Body of pancreas (tissue), 4 donors: Measurements from ENCODE around the gene LMO7. TPM values are rescaled to one million over a fixed set of nuclear protein-coding genes. Genes with fewer than 3 reads are reported as not detected.

ENCODE experiments used
- ATAC-seq: fragments of 150-250 bp; one replicate; pipeline ENCODE4 v1.9.1; 2016
- DNase-seq, 4 donors: peaks; one replicate each; pipeline ENCODE4 v3.0.0-alpha.2; 2019
- H3K27ac ChIP-seq, 4 donors: fragments of 200-600 bp; sonication (generic); 1 replicate in 3 of 4; 2 replicates in 1 of 4; pipeline versions ENCODE4 v1.5.1 to v1.6.1; 2016 to 2019; ENCODE audit warnings: mild to moderate bottlenecking in 1 of 4, mixed read lengths in 1 of 4, moderate library complexity in 1 of 4
- H3K27me3 ChIP-seq, 2 donors: fragments of 200-600 bp; sonication (generic); one replicate each; pipeline ENCODE4 v1.6.0; 2016; ENCODE audit warnings: mild to moderate bottlenecking in 1 of 2
- H3K36me3 ChIP-seq, 2 donors: fragments of 200-600 bp; sonication (generic); replicated peaks in 1 of 2; 2 replicates each; pipeline ENCODE4 v1.5.1; 2016; ENCODE audit warnings: low read depth in 2 of 2; ENCODE audit not compliant: insufficient read depth in 1 of 2
- H3K4me1 ChIP-seq: fragments of 200-600 bp; sonication (generic); one replicate; pipeline ENCODE4 v1.6.0; 2016
- H3K4me3 ChIP-seq, 2 donors: fragments of 200-600 bp; sonication (generic); 1 replicate in 1 of 2; 2 replicates in 1 of 2; pipeline ENCODE4 v1.5.1; 2016 to 2019
- H3K9me3 ChIP-seq, 3 donors: fragments of 200-600 bp; sonication (generic); 1 replicate in 2 of 3; 2 replicates in 1 of 3; pipeline ENCODE4 v1.5.1; 2016
- POLR2A ChIP-seq, 3 donors: fragments of 450-650 bp; IDR thresholded peaks; one replicate each; pipeline ENCODE4 v1.6.1; 2016; ENCODE audit warnings: antibody characterized with exemption in 3 of 3, mild to moderate bottlenecking in 2 of 3
- WGBS, 2 donors: methylation state at CpG; one replicate each; pipeline ENCODE4 v1.1.5; 2017; 5-methylcytosine and 5-hydroxymethylcytosine counted together
- intact Hi-C: fragments of 100-400 bp; cut with DNase I; formaldehyde crosslinking; loops from one replicate; pipeline ENCODE4 v1.15.1; 2023
- total RNA-seq, 2 donors: library from RNA; depleted of rRNA; stranded (reverse); fragments of >200 nt; gene quantifications; one replicate each; pipeline ENCODE4 v1.1.0, GENCODE V29; 2016
- TF ChIP-seq, protein P1 (sequence below), 7 experiments: fragments of 450-650 bp in 4 of 7; fragments of 200-600 bp in 3 of 7; sonication (generic) in 3 of 7; IDR thresholded peaks; one replicate each; pipeline ENCODE4 v1.5.1; 2016 to 2019; ENCODE audit warnings: antibody characterized with exemption in 7 of 7

The LMO7 gene
- total RNA-seq, 2 donors from 2014 or later, result 50.6 to 56.0 TPM

DNA sequence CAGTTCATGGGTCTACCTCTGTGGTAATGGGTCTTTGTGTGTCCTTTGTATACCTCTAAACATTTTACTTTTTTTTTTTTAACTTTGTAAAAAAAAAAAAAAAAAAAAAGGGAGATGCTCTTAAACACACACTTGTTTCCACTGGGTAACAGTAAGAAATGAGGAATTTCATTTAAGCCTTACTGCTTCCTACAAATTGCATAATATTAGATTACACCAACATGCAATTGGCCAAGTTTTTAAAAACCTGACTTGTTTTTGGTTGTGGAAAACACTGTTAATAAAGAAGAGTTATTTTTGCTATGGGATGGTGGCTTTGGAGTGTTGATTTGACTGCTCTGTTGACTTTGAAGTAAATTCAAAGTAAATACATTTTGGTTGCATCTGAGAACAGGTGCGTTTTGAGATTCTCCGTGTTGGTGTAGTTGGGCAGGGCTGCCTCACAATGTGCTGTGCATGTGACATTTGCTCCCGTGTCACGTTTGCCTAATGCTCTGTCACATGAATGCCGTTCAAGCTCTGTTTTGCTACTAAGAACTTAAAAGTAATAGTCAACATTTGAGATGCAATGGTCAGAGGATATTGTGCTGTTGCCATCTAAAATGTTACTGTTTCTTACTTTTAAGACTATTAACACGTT, 202.4 kb downstream of the LMO7 start:
- H3K4me1 ChIP-seq, result peaks cover 15% of the 10 kb centered on the region
- intact Hi-C loops, result no loop called here
- TF ChIP-seq POLR2A (IDR thresholded peaks at IDR 0.05), result no peak
- TF ChIP-seq, protein P1, sequence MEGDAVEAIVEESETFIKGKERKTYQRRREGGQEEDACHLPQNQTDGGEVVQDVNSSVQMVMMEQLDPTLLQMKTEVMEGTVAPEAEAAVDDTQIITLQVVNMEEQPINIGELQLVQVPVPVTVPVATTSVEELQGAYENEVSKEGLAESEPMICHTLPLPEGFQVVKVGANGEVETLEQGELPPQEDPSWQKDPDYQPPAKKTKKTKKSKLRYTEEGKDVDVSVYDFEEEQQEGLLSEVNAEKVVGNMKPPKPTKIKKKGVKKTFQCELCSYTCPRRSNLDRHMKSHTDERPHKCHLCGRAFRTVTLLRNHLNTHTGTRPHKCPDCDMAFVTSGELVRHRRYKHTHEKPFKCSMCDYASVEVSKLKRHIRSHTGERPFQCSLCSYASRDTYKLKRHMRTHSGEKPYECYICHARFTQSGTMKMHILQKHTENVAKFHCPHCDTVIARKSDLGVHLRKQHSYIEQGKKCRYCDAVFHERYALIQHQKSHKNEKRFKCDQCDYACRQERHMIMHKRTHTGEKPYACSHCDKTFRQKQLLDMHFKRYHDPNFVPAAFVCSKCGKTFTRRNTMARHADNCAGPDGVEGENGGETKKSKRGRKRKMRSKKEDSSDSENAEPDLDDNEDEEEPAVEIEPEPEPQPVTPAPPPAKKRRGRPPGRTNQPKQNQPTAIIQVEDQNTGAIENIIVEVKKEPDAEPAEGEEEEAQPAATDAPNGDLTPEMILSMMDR (IDR thresholded peaks at IDR 0.05), result no peak
- H3K4me3 ChIP-seq, result no peak overlapping the region
- H3K9me3 ChIP-seq, result no peaks in the 10 kb centered on the region
- H3K27me3 ChIP-seq, result no peaks in the 10 kb centered on the region
- H3K36me3 ChIP-seq, result peaks cover 0 to 10% of the 10 kb centered on the region in 2 donors
- DNase-seq (no peak), ATAC-seq (no peak)
- WGBS, 2 donors, result 65 to 68% methylated on average over 6 of the region's 6 CpGs
- H3K27ac ChIP-seq, result no peak overlapping the region

DNA sequence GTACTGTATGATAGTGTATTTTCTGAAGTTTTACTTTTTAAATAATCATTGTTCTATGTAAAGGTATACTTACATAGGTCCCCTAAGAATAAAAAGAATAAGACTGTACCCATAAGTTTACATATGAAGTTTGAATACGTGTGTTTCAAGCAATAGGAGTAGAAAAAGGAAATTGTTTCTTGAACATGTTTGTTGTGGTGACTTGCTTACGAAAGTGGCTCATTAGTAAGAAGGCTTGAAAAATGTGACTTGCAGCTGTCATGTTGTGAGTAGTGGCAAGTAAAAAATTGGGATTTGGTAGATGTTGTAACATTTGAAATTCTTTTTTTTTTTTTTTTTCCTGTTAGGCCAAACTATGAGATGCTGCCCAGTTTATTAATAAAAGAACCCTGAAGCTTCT, 203.3 kb downstream of the LMO7 start:
- Histone ChIP-seq H3K27ac (no peak overlapping the region), H3K9me3 (no peaks in the 10 kb centered on the region), H3K4me1 (peaks cover 15% of the 10 kb centered on the region), H3K27me3 (no peaks in the 10 kb centered on the region), H3K36me3 (peaks cover 0 to 10% of the 10 kb centered on the region in 2 donors), H3K4me3 (no peak overlapping the region)
- intact Hi-C loops, result no loop called here
- TF ChIP-seq, protein P1 (IDR thresholded peaks at IDR 0.05), result no peak
- no peak for TF ChIP-seq POLR2A (IDR thresholded peaks at IDR 0.05)
- ATAC-seq (no peak), DNase-seq (no peak)
- WGBS, 2 donors, result 86 to 88% methylated on average over 2 of the region's 2 CpGs

DNA sequence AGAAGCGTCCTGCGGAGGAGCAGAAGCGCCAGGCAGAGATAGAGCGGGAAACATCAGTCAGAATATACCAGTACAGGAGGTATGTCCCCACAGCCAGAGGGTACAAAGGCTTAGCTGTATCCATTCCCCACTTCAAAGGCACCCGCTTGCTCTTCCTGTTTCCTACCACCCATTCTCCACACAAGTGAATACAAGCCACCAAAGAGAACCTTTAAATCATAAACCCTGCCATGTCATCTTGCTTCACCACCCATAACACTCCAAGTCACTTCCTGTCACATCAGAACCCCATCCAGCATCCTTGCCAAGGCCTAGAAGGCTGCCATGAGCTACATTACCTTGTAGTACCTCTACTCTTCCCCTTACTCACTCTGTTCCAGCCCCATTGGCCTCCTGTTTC, 205.8 kb downstream of the LMO7 start:
- peaks cover 4% of the 10 kb centered on the region for H3K4me1 ChIP-seq
- ATAC-seq (no peak), DNase-seq (no peak)
- no peaks in the 10 kb centered on the region for H3K27me3 ChIP-seq
- 96 to 98% methylated on average over 5 of the region's 5 CpGs for WGBS, 2 donors
- no peak overlapping the region for H3K4me3 ChIP-seq
- TF ChIP-seq, protein P1 (IDR thresholded peaks at IDR 0.05), result no peak
- TF ChIP-seq POLR2A (IDR thresholded peaks at IDR 0.05), result no peak
- H3K9me3 ChIP-seq, result no peaks in the 10 kb centered on the region
- H3K27ac ChIP-seq, result no peak overlapping the region
- H3K36me3 ChIP-seq, result peaks cover 0 to 10% of the 10 kb centered on the region in 2 donors
- intact Hi-C loops, result no loop called here

DNA sequence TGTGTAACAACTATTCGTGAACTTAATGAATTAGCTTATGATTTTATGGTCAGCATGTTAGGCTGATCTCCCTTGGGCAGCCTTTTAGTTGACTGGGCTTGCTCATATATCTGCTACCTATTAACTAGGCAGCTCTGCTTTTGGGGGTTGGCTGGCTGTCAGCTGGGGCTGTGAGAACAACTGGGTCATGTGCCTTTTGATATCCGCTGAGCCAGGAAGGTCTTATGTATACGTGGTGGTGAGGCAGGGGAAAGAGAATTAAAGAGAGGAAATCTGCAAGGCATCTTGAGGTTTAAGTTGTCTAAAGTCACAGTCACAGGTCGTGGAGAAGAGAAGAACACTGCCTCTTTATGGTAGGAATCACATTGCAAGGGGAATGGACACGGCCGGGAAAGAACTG, 206.9 kb downstream of the LMO7 start:
- 88 to 93% methylated on average over 6 of the region's 6 CpGs for WGBS, 2 donors
- Histone ChIP-seq H3K27ac (no peak overlapping the region), H3K36me3 (peaks cover 0 to 10% of the 10 kb centered on the region in 2 donors), H3K9me3 (no peaks in the 10 kb centered on the region), H3K4me1 (no peaks in the 10 kb centered on the region), H3K27me3 (no peaks in the 10 kb centered on the region), H3K4me3 (no peak overlapping the region)
- TF ChIP-seq, protein P1 (IDR thresholded peaks at IDR 0.05), result no peak
- TF ChIP-seq POLR2A (IDR thresholded peaks at IDR 0.05), result no peak
- ATAC-seq (no peak), DNase-seq (no peak)
- intact Hi-C loops, result no loop called here

DNA sequence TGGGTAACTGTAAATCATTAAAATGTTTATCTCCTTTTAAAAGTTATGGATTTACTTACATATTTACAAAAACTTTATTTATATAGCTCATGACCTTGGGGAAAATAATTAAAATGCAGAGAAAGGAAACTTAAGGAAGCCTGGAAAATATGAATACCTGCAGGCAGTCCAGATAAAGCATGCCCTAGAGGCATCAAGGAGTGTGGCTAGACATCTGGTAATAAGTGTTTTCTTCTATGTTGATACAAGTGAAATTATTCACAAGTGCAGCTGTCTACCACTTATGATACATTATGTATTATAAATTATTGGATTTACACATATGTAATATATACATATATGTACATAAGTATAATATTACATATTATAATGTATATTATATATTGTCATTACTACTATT, 207.9 kb downstream of the LMO7 start:
- H3K36me3 ChIP-seq, result peaks cover 0 to 10% of the 10 kb centered on the region in 2 donors
- H3K9me3 ChIP-seq, result no peaks in the 10 kb centered on the region
- TF ChIP-seq, protein P1 (IDR thresholded peaks at IDR 0.05), result no peak
- no peak for TF ChIP-seq POLR2A (IDR thresholded peaks at IDR 0.05)
- no peaks in the 10 kb centered on the region for H3K4me1 ChIP-seq
- ATAC-seq (no peak), DNase-seq (no peak)
- H3K27ac ChIP-seq, result no peak overlapping the region
- H3K27me3 ChIP-seq, result no peaks in the 10 kb centered on the region
- no peak overlapping the region for H3K4me3 ChIP-seq
- intact Hi-C loops, result no loop called here
